MM.1S (cell line): ENCODE measurements around the gene ACOT9.
"Not testable (repeated sequence)": the region's sequence is repeated elsewhere in the genome, so short reads cannot be mapped to it uniquely, and the experiment has no call there.

Experiments used
- DNase-seq: peaks from one replicate; pipeline ENCODE4 v3.0.0-alpha.2; 2015
- H2AFZ ChIP-seq: fragments of 300-600 bp; sonication (generic); 2 replicates; pipeline ENCODE4 v1.6.0; 2016; ENCODE audit warnings: antibody characterized with exemption, low read length
- H3F3A ChIP-seq: fragments of 300-600 bp; sonication (generic); 2 replicates; pipeline ENCODE4 v1.6.1; 2016; ENCODE audit warnings: mild to moderate bottlenecking, antibody characterized with exemption, low read length, moderate library complexity, mixed read lengths; ENCODE audit not compliant: insufficient read depth
- H3K27ac ChIP-seq: fragments of 300-600 bp; sonication (generic); 2 replicates; pipeline ENCODE4 v1.5.1; 2016; ENCODE audit warnings: mild to moderate bottlenecking, low read length
- H3K27me3 ChIP-seq: fragments of 300-600 bp; sonication (generic); replicated peaks from 2 replicates; pipeline ENCODE4 v1.6.0; 2016; ENCODE audit warnings: low read length; ENCODE audit not compliant: insufficient read depth
- H3K36me3 ChIP-seq: fragments of 300-600 bp; sonication (generic); replicated peaks from 2 replicates; pipeline ENCODE4 v1.6.1; 2016; ENCODE audit warnings: mild to moderate bottlenecking, low read length, mixed read lengths; ENCODE audit not compliant: insufficient read depth
- H3K4me1 ChIP-seq: fragments of 300-600 bp; sonication (generic); 2 replicates; pipeline ENCODE4 v1.6.1; 2016; ENCODE audit warnings: low read length, mixed read lengths
- H3K4me2 ChIP-seq: fragments of 300-600 bp; sonication (generic); 2 replicates; pipeline ENCODE4 v1.6.0; 2016; ENCODE audit warnings: low read depth, low read length
- H3K4me3 ChIP-seq: fragments of 300-600 bp; sonication (generic); 2 replicates; pipeline ENCODE4 v1.5.1; 2016; ENCODE audit warnings: low read length, mixed read lengths
- H3K79me2 ChIP-seq: fragments of 300-600 bp; sonication (generic); 2 replicates; pipeline ENCODE4 v1.6.1; 2016; ENCODE audit warnings: mixed run types, low read length, mixed read lengths
- H3K9ac ChIP-seq: fragments of 300-600 bp; sonication (generic); 2 replicates; pipeline ENCODE4 v1.6.1; 2016; ENCODE audit warnings: low read length, mixed read lengths
- H3K9me2 ChIP-seq: fragments of 300-600 bp; sonication (generic); replicated peaks from 2 replicates; pipeline ENCODE4 v1.6.1; 2016; ENCODE audit warnings: mild to moderate bottlenecking, low read length, mixed read lengths; ENCODE audit not compliant: insufficient read depth
- H3K9me3 ChIP-seq: fragments of 300-600 bp; sonication (generic); replicated peaks from 2 replicates; pipeline ENCODE4 v1.6.1; 2016; ENCODE audit warnings: mild to moderate bottlenecking, low read length, mixed read lengths; ENCODE audit not compliant: insufficient read depth
- H4K20me1 ChIP-seq: fragments of 300-600 bp; sonication (generic); 2 replicates; pipeline ENCODE4 v1.6.1; 2016; ENCODE audit warnings: mild to moderate bottlenecking, low read length, moderate library complexity, mixed read lengths; ENCODE audit not compliant: insufficient read depth
- EZH2 ChIP-seq: fragments of 300-600 bp; sonication (generic); optimal IDR thresholded peaks from 2 replicates; pipeline ENCODE3; 2017; ENCODE audit warnings: low read depth, mild to moderate bottlenecking, antibody characterized with exemption, low read length, mixed read lengths
- EZH2phosphoT487 ChIP-seq: fragments of 300-600 bp; sonication (generic); IDR thresholded peaks from 2 replicates; pipeline ENCODE4 v1.6.1; 2018; ENCODE audit warnings: antibody characterized with exemption, low read length
- TF ChIP-seq, protein P1 (sequence below): fragments of 300-600 bp; sonication (generic); IDR thresholded peaks from 2 replicates; pipeline ENCODE4 v1.5.1; 2016; ENCODE audit warnings: antibody characterized with exemption, low read length, mixed read lengths

The ACOT9 gene

DNA sequence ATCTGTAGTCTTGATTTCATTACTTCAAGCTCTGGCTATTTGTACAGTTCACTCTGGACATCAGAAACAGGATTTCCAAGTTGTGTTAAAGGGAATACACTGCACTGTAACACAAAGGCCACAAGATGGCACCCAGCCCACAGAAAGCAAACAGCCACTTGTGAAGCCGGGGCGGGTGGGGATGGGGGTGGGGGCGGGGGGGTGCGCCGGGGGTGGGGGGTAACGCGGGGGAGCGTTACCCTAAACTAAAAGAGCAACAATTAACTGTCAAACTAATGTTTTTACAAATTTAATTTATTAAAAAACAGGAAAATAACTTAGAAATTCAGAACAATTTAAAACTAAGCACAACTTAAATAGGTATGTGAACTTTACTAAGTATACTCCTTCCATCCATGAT lies 48.5 kb downstream of the ACOT9 start:
- peak; percentile 28 for DNase-seq
- Histone ChIP-seq H3K27me3 (no peaks in the 10 kb centered on the region), H3K4me3 (no peak overlapping the region), H3K9me2 (no peaks in the 10 kb centered on the region), H3K4me2 (no peak overlapping the region), H4K20me1 (no peaks in the 10 kb centered on the region), H3F3A (no peaks in the 10 kb centered on the region), H3K79me2 (no peaks in the 10 kb centered on the region), H2AFZ (no peak overlapping the region), H3K4me1 (no peaks in the 10 kb centered on the region), H3K36me3 (no peaks in the 10 kb centered on the region), H3K27ac (no peak overlapping the region), H3K9me3 (no peaks in the 10 kb centered on the region), H3K9ac (no peak overlapping the region)
- TF ChIP-seq, protein P1, sequence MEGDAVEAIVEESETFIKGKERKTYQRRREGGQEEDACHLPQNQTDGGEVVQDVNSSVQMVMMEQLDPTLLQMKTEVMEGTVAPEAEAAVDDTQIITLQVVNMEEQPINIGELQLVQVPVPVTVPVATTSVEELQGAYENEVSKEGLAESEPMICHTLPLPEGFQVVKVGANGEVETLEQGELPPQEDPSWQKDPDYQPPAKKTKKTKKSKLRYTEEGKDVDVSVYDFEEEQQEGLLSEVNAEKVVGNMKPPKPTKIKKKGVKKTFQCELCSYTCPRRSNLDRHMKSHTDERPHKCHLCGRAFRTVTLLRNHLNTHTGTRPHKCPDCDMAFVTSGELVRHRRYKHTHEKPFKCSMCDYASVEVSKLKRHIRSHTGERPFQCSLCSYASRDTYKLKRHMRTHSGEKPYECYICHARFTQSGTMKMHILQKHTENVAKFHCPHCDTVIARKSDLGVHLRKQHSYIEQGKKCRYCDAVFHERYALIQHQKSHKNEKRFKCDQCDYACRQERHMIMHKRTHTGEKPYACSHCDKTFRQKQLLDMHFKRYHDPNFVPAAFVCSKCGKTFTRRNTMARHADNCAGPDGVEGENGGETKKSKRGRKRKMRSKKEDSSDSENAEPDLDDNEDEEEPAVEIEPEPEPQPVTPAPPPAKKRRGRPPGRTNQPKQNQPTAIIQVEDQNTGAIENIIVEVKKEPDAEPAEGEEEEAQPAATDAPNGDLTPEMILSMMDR = peak; percentile 29
- TF ChIP-seq EZH2phosphoT487 (no peak), EZH2 (no peak)

DNA sequence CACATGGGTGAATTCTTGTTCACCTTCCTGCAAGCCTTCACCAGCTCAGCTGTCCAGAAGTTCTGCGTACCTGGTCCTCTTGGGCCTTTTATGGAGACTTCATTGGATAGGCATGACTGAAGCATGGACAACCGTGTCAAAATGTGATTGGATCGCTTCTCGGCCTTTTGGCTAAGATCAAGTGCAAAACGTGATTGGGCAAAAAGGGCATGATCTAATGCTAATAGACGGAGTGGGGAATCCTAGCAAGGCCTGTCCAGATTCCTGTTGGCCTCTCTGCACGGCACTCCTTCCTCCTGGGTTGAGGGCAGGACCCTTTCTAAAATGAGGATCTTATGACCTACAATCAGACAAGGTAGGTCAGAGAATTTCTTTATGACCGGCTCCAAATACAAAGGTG lies 50.9 kb downstream of the ACOT9 start:
- Histone ChIP-seq H3K9me3 (no peaks in the 10 kb centered on the region), H3K4me2 (no peak overlapping the region), H3K9me2 (no peaks in the 10 kb centered on the region), H3K27ac (no peak overlapping the region), H3F3A (no peaks in the 10 kb centered on the region), H3K36me3 (no peaks in the 10 kb centered on the region), H3K79me2 (no peaks in the 10 kb centered on the region), H2AFZ (no peak overlapping the region), H3K4me3 (no peak overlapping the region), H3K27me3 (no peaks in the 10 kb centered on the region), H3K4me1 (no peaks in the 10 kb centered on the region), H3K9ac (no peak overlapping the region), H4K20me1 (no peaks in the 10 kb centered on the region)
- DNase-seq = no peak
- TF ChIP-seq, protein P1 = no peak
- TF ChIP-seq EZH2phosphoT487 = no peak

DNA sequence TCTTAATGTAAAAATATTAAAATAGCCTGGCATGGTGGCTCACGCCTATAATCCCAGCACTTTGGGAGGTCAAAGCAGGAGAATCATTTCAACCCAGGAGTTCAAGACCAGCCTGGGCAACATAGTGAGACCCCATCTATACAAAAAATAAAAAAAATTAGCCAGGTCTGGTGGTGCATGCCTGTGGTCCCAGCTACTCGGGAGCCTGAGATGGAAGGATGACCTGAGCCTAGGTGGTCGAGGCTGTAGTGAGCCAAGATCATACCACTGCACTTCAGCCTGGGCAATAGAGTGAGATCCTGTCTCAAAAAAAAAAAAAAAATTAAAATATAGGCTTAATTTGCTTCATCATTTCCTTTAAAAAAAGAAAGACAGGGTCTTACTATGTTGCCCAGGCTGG lies 66.6 kb downstream of the ACOT9 start:
- not testable (repeated sequence) for H3K79me2 ChIP-seq, H3K4me1 ChIP-seq, H3K9ac ChIP-seq, H3K4me2 ChIP-seq, H3K9me2 ChIP-seq, DNase-seq, H4K20me1 ChIP-seq, H3F3A ChIP-seq, H3K27ac ChIP-seq, H2AFZ ChIP-seq, H3K4me3 ChIP-seq, H3K36me3 ChIP-seq, H3K27me3 ChIP-seq, H3K9me3 ChIP-seq

DNA sequence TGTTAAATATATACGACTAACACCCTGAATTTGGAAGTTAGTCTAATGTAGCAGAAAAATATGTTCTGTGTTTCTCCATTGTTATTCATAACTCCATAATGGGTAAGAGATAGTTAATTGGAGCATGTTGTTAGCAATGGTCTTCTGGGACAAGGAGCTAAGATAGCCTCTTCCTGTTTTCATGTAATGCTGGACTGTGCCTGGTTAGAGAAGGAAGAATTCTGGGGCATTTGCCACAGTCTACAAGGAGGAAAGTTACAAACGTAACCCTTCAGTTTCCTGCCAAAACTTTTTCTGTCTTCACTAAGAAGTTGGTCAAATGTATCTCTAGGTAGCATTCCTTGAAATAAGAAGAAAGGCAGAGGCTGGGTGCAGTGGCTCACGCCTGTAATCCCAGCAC lies 70.0 kb downstream of the ACOT9 start:
- H3K27ac ChIP-seq = no peak overlapping the region
- H3K27me3 ChIP-seq = no peaks in the 10 kb centered on the region
- H4K20me1 ChIP-seq = no peaks in the 10 kb centered on the region
- TF ChIP-seq, protein P1 = no peak
- TF ChIP-seq EZH2phosphoT487 (no peak), EZH2 (no peak)
- no peak overlapping the region for H3K9ac ChIP-seq
- DNase-seq = no peak
- no peaks in the 10 kb centered on the region for H3K9me3 ChIP-seq
- no peaks in the 10 kb centered on the region for H3K9me2 ChIP-seq
- H3K4me1 ChIP-seq = no peaks in the 10 kb centered on the region
- H3K4me3 ChIP-seq = no peak overlapping the region
- H2AFZ ChIP-seq = no peak overlapping the region
- no peaks in the 10 kb centered on the region for H3K36me3 ChIP-seq
- no peaks in the 10 kb centered on the region for H3F3A ChIP-seq
- H3K4me2 ChIP-seq = no peak overlapping the region
- peaks cover 8% of the 10 kb centered on the region for H3K79me2 ChIP-seq
